ENCODE data around the gene ST3GAL5.

The ST3GAL5 gene

GRCh38 chr2:85828725-85829124 lies 60.1 kb downstream of the ST3GAL5 start:
- Mint-ChIP-seq H3K27ac (no peak overlapping the region), H3K4me3 (no peak overlapping the region), H3K9me3 (ENCODE audit: low read depth) (no peaks in the 10 kb centered on the region), H3K27me3 (no peaks in the 10 kb centered on the region), H3K36me3 (no peaks in the 10 kb centered on the region), H3K4me1 (ENCODE audit: low read depth) (peaks cover 28% of the 10 kb centered on the region)

DNA sequence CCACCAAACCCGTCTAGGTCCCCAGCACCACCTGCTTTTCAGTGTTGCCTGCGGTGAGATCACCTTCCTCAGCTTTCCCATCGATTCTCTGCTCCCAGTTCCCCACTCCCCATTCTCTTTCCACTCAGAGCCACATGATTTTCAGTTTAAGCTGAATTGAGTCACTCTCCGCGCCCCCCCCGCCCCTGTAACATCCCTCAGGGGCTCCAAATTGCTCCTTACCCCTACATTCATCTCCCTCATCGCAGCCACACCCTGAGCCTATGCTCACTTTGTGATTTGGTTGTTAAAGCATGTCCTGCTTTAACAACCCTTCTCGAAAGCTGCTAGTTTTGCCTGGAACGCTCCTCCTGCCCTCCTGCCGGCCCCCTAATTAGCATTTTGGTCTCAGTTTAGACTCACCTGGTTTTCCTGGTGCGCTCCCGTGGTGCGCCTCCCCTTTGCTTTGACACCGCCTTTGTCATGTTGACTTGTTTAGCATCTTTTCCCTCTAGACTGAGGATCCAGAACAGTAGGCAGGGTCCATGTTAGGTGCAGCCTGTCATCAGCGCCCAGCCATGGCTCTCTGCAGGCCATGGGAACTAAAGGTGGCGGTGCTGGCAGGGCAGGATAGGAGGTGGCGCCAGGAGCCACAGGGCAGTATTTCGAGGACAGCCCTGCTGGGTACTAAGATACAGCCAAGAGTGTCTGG lies 60.8 kb downstream of the ST3GAL5 start:
- Mint-ChIP-seq H3K9me3 (ENCODE audit: low read depth) (no peaks in the 10 kb centered on the region), H3K36me3 (no peaks in the 10 kb centered on the region), H3K27ac (peak overlapping the region; percentile 41), H3K4me1 (ENCODE audit: low read depth) (peaks cover 22% of the 10 kb centered on the region), H3K4me3 (peak overlapping the region; percentile 35), H3K27me3 (no peaks in the 10 kb centered on the region)

GRCh38 chr2:85826990-85827878 lies 61.6 kb downstream of the ST3GAL5 start:
- peak overlapping the region; percentile 35 for H3K4me3 Mint-ChIP-seq
- no peaks in the 10 kb centered on the region for H3K9me3 Mint-ChIP-seq (ENCODE audit: low read depth)
- no peak overlapping the region for H3K27ac Mint-ChIP-seq
- H3K27me3 Mint-ChIP-seq, result no peaks in the 10 kb centered on the region
- peaks cover 21% of the 10 kb centered on the region for H3K4me1 Mint-ChIP-seq (ENCODE audit: low read depth)
- H3K36me3 Mint-ChIP-seq, result no peaks in the 10 kb centered on the region

DNA sequence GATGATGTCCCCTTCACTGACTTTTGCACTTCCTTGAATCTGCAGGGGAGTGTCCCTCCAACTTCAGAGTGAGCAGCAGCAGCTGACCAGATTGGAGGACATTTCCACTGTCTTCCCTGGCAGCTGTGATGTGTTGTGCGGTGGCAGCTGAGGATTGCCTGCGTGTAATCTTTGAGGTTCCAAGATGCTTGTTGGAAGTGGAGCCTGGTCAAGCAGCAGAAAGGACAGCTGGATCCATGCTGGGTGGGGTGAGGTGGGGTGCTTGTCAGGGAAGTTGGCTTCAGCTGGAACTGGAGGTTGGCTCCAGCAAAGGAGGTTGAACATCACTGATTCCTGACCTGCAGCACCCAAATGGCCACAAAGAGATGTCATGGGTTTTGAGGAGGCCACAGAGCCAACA lies 64.8 kb downstream of the ST3GAL5 start:
- Mint-ChIP-seq H3K27ac (no peak overlapping the region), H3K36me3 (no peaks in the 10 kb centered on the region), H3K4me3 (no peak overlapping the region), H3K9me3 (ENCODE audit: low read depth) (no peaks in the 10 kb centered on the region), H3K4me1 (ENCODE audit: low read depth) (peaks cover 12% of the 10 kb centered on the region), H3K27me3 (no peaks in the 10 kb centered on the region)

- Mint-ChIP-seq H3K9me3 (ENCODE audit: low read depth) (no peaks in the 10 kb centered on the region), H3K27ac (no peak overlapping the region), H3K4me1 (ENCODE audit: low read depth) (peaks cover 7% of the 10 kb centered on the region), H3K27me3 (no peaks in the 10 kb centered on the region), H3K36me3 (no peaks in the 10 kb centered on the region), H3K4me3 (no peak overlapping the region)
These were observed 66.0 kb downstream of the ST3GAL5 start for GRCh38 chr2:85822766-85823165.

GRCh38 chr2:85819811-85820510 lies 68.8 kb downstream of the ST3GAL5 start:
- H3K9me3 Mint-ChIP-seq (ENCODE audit: low read depth), result no peaks in the 10 kb centered on the region
- no peaks in the 10 kb centered on the region for H3K27me3 Mint-ChIP-seq
- no peak overlapping the region for H3K27ac Mint-ChIP-seq
- no peaks in the 10 kb centered on the region for H3K4me1 Mint-ChIP-seq (ENCODE audit: low read depth)
- no peaks in the 10 kb centered on the region for H3K36me3 Mint-ChIP-seq
- no peak overlapping the region for H3K4me3 Mint-ChIP-seq

DNA sequence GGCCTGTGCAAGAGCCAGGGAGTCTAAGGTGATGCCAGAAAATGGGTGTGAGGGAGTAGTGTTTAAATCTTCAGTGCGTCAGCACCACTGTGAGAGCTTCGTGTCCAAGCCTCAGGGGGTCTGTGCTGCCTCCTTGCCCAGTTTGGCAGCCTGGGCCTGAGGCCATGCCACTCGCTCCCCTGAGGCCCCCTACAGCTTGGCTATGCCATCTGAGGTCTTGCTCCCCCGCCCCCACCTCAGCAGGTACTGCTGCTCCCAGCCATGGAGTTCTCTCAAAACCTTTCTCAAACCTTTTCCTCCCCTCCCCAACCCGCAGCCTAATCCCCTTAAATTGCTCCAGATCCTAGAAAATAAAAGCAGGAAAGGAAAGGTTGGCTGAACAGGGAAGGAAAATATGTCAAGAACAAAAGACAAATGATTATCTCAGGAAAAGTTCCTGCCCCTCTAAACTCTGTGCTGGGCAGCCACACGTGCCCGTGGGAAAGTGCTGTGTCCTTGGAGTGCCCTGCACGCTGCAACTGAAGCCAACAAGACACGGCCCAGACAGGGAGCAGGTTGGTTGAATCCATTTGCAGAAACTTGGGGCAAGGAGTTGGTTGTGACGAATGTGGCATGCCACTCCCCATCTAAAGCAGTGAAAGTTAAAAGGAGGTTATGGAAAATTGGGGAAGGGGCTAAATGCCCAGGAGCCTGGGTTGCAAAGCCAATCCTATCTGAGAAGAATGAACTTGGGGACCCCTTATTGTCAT lies 73.8 kb downstream of the ST3GAL5 start:
- no peaks in the 10 kb centered on the region for H3K4me1 Mint-ChIP-seq (ENCODE audit: low read depth)
- H3K27ac Mint-ChIP-seq, result no peak overlapping the region
- H3K27me3 Mint-ChIP-seq, result peaks cover 4% of the 10 kb centered on the region
- H3K9me3 Mint-ChIP-seq (ENCODE audit: low read depth), result no peaks in the 10 kb centered on the region
- H3K4me3 Mint-ChIP-seq, result no peak overlapping the region
- no peaks in the 10 kb centered on the region for H3K36me3 Mint-ChIP-seq

GRCh38 chr2:85813982-85814801 lies 74.6 kb downstream of the ST3GAL5 start:
- Mint-ChIP-seq H3K36me3 (no peaks in the 10 kb centered on the region), H3K4me1 (ENCODE audit: low read depth) (no peaks in the 10 kb centered on the region), H3K9me3 (ENCODE audit: low read depth) (no peaks in the 10 kb centered on the region), H3K4me3 (no peak overlapping the region), H3K27ac (no peak overlapping the region), H3K27me3 (peaks cover 4% of the 10 kb centered on the region)

DNA sequence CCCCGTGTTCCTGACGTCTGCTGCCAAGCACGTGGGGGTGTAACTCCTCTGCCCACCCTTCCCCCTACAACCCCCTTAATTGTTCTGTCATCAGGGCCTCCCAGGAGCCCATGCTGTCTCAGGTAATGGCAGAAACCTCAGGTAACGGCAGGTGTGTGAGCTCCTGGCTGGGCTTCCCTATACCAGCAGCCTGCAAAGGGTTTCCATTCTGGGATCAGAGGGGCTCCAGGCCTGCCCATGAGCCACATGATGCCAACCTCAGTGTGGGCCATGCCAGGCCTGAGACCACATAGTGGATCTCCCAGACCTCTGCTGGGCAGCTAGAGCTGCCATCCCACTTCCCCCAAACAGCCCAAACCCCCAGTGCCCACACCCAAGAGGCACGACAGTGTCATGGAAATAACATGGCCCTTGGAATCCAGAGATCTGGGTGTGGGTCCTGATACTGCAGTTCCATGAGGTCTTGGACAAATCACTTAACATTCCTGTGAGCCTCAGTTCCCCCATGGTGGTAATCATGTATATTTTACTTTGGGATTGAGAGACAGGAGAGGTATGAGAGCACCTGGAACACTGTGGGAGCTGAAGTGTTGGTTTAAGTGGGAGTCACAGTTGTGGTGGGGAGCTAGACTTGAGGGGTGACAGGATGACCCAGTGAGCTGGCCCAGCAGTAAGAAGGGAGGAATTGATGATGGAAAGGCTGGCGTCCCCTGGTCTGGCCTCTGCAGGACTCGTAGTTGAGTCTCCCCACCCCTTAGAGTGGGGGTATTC lies 75.4 kb downstream of the ST3GAL5 start:
- no peaks in the 10 kb centered on the region for H3K36me3 Mint-ChIP-seq
- no peak overlapping the region for H3K27ac Mint-ChIP-seq
- H3K4me3 Mint-ChIP-seq, result no peak overlapping the region
- no peaks in the 10 kb centered on the region for H3K9me3 Mint-ChIP-seq (ENCODE audit: low read depth)
- peaks cover 4% of the 10 kb centered on the region for H3K27me3 Mint-ChIP-seq
- H3K4me1 Mint-ChIP-seq (ENCODE audit: low read depth), result no peaks in the 10 kb centered on the region

DNA sequence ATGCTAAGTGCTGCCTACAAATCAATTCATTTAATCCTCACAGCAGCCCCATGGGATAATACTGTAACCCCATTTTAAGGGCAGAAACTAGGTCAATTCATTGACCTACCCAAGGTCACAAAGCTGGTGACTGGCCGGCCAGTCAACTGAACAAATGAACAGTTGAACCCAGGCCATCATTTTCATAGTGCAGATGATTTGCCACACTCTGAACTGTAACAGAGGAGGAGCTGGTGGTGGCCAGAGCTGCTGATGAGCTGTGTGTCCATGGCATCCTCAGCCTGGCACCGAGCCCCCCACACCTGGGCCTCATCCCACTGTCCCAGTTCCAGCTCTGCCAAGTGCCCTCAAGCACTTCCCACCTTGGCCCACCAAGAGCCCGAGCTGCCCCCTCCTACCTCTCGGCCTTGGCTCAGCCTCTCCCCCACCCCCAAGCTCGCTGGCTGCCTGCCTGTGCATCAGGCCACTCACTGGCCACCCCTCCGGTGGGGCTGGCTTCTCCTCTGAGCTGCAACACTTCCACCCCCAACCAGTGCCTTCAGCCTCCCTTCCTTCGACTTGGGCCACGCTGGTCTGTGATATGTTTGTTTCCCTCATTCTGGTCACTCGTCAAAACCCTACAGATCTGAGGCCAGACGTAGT lies 76.6 kb downstream of the ST3GAL5 start:
- no peaks in the 10 kb centered on the region for H3K9me3 Mint-ChIP-seq (ENCODE audit: low read depth)
- H3K27ac Mint-ChIP-seq, result no peak overlapping the region
- H3K27me3 Mint-ChIP-seq, result peaks cover 4% of the 10 kb centered on the region
- H3K4me3 Mint-ChIP-seq, result no peak overlapping the region
- no peaks in the 10 kb centered on the region for H3K36me3 Mint-ChIP-seq
- no peaks in the 10 kb centered on the region for H3K4me1 Mint-ChIP-seq (ENCODE audit: low read depth)

DNA sequence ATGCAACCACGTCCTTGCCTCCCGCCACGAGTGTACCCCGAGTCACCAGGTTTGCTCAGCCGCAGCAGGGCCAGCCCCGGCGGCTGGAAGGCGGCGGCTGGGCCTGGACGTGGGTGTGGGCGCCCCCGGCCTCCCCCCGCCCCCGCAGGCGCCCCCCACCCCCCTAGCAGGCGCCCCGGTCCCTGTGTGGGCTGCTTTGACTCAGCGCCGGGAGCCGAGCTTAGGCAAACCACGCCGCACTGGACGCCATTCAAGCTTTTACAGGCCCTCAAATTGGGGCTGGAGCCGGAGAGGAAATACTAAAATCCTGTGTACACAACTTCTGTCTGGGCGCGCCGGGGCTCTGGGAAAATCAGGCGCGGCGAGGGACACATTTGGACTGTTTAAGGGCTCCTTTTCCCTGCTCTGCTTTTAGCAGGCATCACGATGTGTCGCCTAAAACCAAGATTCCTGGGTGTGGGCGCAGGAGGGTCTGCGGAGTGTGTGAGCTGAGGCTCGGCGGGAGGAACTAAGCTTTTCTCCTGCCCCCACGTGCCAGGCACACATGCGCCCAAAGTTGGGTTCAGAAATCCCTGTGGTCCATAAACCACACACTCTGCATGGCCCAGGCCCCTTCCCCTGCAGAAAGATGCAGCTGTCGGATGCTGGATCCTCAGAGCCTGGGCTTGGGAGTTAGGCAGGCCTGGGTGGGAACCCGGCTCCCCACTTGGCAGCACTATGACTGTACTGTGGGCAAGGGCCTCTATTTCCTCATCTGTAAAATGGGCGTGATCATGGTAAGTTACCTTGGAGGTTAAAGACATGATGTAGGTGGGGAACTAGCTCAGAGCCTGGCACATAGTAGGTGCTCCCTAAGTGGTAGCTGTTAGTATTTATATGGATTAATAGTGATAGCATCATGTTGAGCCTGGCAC lies 77.4 kb downstream of the ST3GAL5 start:
- H3K27me3 Mint-ChIP-seq, result peaks cover 4% of the 10 kb centered on the region
- no peaks in the 10 kb centered on the region for H3K4me1 Mint-ChIP-seq (ENCODE audit: low read depth)
- no peaks in the 10 kb centered on the region for H3K36me3 Mint-ChIP-seq
- H3K27ac Mint-ChIP-seq, result no peak overlapping the region
- H3K9me3 Mint-ChIP-seq (ENCODE audit: low read depth), result no peaks in the 10 kb centered on the region
- no peak overlapping the region for H3K4me3 Mint-ChIP-seq

DNA sequence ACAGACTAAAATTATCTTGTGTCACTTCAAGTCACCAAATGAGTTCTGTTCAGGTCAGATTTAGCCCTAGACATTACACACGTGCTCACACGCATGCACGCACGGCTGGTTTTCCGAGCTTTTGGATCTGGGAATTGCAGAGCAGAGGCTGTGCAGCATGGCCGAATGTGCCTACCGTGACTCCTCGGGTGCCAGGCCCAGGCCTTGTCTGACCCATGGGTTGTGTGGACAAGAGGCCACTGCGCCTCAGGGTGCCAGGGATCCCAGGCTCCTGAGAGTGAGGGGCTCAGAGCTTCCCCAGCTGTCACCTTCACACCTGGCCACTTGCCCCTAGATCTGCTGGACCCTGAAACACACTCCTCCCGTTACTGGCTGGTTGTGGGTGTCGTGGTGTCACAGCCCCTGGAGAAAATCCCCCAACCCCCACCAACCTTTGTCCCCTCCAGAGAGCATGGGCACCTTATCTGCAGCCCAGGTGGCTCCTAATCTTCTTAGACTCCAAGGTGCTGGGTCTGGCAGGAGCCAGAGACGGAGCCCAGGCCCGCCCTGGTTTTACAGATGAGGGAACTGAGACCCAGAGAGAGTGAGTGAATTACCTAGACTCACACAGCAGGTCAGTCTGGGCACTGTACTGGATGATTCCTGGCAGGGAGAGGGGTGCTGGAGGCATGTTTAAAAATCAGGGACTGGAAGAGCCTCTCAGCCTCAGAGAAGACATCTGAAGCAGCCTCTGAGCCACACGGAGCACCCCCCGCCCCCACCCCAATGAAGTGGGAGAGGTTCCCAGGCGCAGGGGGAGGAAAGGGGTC lies 78.2 kb downstream of the ST3GAL5 start:
- Mint-ChIP-seq H3K27ac (no peak overlapping the region), H3K9me3 (ENCODE audit: low read depth) (no peaks in the 10 kb centered on the region), H3K27me3 (peaks cover 4% of the 10 kb centered on the region), H3K4me3 (no peak overlapping the region), H3K4me1 (ENCODE audit: low read depth) (no peaks in the 10 kb centered on the region), H3K36me3 (no peaks in the 10 kb centered on the region)
